ENCODE data around the gene SAP30L.

DNA sequence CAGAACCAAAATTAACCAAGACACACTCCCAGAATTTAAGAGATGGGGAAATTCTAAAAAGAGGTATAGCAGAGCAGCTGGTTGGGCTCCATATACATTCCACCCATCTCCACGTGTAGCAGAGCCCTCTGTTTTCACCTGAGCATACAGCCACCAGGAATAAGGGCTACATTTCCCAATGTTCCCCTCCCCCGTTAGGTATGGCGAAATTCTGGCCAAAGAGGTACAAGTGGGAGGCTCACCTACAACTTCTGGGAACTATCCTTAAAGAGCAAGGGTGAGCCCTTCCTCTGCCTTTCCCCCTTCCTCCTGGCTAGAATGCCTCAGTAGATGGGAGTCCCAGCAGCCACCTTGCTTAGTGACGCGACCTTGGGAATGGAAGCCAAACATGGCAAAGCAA is 5.3 kb upstream of the SAP30L start:
- TF ChIP-seq, protein P1, sequence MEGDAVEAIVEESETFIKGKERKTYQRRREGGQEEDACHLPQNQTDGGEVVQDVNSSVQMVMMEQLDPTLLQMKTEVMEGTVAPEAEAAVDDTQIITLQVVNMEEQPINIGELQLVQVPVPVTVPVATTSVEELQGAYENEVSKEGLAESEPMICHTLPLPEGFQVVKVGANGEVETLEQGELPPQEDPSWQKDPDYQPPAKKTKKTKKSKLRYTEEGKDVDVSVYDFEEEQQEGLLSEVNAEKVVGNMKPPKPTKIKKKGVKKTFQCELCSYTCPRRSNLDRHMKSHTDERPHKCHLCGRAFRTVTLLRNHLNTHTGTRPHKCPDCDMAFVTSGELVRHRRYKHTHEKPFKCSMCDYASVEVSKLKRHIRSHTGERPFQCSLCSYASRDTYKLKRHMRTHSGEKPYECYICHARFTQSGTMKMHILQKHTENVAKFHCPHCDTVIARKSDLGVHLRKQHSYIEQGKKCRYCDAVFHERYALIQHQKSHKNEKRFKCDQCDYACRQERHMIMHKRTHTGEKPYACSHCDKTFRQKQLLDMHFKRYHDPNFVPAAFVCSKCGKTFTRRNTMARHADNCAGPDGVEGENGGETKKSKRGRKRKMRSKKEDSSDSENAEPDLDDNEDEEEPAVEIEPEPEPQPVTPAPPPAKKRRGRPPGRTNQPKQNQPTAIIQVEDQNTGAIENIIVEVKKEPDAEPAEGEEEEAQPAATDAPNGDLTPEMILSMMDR (IDR thresholded peaks at IDR 0.05): no peak
- TF ChIP-seq TCF7L2 (IDR thresholded peaks at IDR 0.05; ENCODE audit: low read depth, low read length) (no peak), POLR2AphosphoS5 (IDR thresholded peaks at IDR 0.05; ENCODE audit: low read depth, low read length) (no peak), SIN3A (IDR thresholded peaks at IDR 0.05; ENCODE audit: borderline replicate concordance, insufficient read depth, low read depth, low read length) (no peak)
- TF ChIP-seq, protein P2, sequence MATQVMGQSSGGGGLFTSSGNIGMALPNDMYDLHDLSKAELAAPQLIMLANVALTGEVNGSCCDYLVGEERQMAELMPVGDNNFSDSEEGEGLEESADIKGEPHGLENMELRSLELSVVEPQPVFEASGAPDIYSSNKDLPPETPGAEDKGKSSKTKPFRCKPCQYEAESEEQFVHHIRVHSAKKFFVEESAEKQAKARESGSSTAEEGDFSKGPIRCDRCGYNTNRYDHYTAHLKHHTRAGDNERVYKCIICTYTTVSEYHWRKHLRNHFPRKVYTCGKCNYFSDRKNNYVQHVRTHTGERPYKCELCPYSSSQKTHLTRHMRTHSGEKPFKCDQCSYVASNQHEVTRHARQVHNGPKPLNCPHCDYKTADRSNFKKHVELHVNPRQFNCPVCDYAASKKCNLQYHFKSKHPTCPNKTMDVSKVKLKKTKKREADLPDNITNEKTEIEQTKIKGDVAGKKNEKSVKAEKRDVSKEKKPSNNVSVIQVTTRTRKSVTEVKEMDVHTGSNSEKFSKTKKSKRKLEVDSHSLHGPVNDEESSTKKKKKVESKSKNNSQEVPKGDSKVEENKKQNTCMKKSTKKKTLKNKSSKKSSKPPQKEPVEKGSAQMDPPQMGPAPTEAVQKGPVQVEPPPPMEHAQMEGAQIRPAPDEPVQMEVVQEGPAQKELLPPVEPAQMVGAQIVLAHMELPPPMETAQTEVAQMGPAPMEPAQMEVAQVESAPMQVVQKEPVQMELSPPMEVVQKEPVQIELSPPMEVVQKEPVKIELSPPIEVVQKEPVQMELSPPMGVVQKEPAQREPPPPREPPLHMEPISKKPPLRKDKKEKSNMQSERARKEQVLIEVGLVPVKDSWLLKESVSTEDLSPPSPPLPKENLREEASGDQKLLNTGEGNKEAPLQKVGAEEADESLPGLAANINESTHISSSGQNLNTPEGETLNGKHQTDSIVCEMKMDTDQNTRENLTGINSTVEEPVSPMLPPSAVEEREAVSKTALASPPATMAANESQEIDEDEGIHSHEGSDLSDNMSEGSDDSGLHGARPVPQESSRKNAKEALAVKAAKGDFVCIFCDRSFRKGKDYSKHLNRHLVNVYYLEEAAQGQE (IDR thresholded peaks at IDR 0.05; ENCODE audit: insufficient read depth in 1 of 2, low read depth in 2 of 2, low read length in 1 of 2): no peak
